ENCODE measurements around the gene BDP1. TPM values are rescaled to one million over a fixed set of nuclear protein-coding genes. Genes with fewer than 3 reads are reported as not detected.
"Not testable (repeated sequence)": the region's sequence is repeated elsewhere in the genome, so short reads cannot be mapped to it uniquely, and the experiment has no call there.

The BDP1 gene
- total RNA-seq, 2 donors from 2014 or later, result 18.6 to 22.9 TPM

DNA sequence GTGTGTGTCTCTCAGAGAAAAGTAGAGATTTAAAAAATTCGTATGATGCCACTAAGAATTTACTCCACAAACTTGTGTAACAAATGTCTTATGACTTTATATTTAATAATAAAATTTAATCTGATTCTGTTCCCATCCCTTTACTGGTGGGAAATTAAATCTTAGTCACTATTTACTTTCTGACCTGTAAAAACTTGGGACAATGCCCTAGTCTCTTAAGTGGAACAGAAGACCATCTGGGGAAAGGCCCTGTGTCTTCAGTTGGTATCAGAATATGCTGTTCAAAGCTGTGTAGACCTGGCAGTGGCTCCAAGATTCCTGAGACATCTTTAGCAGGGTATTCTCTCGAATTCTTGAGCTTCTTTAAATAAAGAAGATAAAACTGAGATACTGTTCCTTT lies 2.6 kb upstream of the BDP1 start:
- ATAC-seq, result no peak
- intact Hi-C loops (cut with DNase I, micrococcal nuclease), result no loop called here
- DNase-seq, result no peak

DNA sequence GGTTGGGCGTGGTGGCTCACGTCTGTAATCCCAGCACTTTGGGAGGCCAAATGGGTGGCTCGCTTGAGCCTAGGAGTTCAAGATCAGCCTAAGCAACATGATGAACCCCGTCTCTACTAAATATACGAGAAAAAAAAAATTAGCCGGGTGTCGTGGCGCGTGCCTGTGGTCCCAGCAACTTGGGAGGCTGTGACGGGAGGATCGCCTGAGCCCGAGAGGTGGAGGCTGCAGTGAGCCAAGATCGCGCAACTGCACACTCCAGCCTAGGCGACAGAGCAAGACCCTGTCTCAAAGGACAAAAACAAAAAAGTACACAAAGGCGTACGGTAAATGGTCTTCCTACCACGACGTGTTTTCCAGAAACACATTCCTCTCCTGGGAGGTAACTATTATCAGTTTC lies 538 bp upstream of the BDP1 start:
- no peak for DNase-seq
- intact Hi-C loops (cut with DNase I, micrococcal nuclease), result no loop called here

DNA sequence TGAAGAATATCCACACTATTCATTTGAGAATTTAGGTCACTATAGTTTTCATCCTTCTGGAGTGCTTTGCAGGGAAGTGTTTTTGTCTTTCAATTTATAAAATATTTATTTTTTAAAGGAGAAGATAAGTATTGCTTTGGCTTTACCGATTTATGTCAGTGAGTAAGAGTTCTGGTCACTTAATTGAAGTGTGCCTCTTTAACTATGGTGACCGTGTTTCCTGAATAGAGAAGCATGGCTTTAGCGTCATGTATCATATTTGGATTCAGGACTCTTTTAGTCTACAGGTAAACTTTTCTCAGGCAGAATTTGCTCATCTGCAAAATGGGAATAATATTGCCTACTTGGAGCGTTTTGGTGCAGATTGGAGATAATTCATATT lies 902 bp downstream of the BDP1 start:
- ATAC-seq, result no peak

More for the DNA sequence above, 538 bp upstream of the BDP1 start:
- ATAC-seq, result no peak

DNA sequence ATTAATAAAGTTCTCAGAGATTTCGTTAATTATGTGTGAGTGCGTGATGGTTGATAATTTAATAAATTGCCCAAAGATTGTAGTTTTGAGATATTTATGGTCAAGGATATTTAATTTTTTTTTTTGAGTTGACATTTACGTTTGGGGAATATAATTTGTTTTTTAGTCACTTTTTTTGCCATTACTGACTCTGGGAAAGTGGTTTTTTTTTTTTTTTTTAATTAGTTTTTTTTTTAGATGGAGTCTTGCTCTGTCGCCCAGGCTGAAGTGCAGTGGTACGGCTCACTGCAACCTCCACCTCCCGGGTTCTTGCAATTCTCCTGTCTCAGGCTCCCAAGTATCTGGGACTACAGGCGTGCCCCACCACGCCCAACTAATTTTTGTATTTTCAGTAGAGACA lies 1.7 kb downstream of the BDP1 start:
- intact Hi-C loops (cut with DNase I, micrococcal nuclease), result no loop called here
- no peak for ATAC-seq
- DNase-seq, result no peak

More for the DNA sequence above, 902 bp downstream of the BDP1 start:
- no peak for DNase-seq
- intact Hi-C loops (cut with DNase I, micrococcal nuclease), result no loop called here

DNA sequence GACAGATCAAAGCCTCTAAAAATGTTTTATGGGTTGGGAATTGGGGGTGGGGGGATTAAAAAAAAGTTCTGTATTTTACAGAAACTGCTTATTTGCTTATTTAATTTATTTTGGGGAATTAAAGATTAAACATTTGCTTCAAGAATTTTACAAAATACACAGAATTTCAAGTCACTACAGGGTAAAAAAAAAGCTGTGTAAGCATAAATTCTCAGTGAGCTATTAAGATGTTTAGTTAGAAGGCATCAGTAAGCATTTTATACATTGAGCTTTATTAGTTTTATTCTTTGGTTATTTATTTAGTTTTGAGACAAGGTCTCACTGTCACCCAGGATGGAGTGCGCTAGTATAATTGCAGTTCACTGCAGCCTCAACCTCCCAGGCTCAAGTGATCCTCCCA lies 5.2 kb downstream of the BDP1 start:
- ATAC-seq (no peak), DNase-seq (no peak)
- intact Hi-C loops (cut with DNase I, micrococcal nuclease), result no loop called here

DNA sequence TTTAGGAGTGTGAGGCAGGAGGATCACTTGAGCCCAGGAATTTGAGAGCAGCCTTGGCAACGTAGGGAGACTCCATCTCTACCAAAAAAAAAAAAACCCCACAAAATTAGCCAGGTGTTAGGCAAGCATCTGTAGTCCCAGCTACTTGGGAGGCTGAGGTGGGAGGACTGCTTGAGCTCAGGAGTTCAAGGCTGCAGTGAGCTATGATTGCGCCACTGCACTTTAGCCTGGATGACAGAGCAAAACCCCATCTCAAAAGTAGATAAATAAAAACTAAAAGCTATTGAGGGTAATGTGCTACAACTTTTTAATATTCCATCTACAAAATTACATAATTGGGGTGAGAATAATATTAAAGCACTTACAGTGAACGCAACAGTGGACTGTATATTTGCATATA lies 5.9 kb downstream of the BDP1 start:
- ATAC-seq (no peak), DNase-seq (no peak)
- intact Hi-C loops (cut with DNase I, micrococcal nuclease), result no loop called here

DNA sequence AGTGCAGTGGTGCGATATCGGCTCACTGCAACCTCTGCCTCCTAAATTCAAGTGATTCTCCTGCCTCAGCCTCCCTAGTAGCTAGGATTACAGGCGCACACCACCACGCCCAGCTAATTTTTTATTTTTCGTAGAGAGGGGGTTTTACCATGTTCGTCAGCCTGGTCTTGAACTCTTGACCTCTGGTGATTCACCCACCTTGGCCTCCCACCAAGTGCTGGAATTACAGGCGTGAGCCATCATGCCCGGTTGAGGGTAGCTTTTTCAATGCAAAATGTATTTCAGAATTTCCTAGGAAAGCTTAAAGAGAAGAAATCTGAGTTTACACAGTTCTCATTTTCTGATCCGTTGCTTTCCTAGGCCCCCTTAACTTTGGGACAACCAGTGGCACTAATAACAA lies 15.7 kb downstream of the BDP1 start:
- intact Hi-C loops (cut with DNase I, micrococcal nuclease), result loop anchor here in 1 of 2 donors (10.0 kb wide), 1 partner anchor 54 kb away; no protein-coding TSS in a partner anchor
- ATAC-seq (no peak), DNase-seq (no peak)

DNA sequence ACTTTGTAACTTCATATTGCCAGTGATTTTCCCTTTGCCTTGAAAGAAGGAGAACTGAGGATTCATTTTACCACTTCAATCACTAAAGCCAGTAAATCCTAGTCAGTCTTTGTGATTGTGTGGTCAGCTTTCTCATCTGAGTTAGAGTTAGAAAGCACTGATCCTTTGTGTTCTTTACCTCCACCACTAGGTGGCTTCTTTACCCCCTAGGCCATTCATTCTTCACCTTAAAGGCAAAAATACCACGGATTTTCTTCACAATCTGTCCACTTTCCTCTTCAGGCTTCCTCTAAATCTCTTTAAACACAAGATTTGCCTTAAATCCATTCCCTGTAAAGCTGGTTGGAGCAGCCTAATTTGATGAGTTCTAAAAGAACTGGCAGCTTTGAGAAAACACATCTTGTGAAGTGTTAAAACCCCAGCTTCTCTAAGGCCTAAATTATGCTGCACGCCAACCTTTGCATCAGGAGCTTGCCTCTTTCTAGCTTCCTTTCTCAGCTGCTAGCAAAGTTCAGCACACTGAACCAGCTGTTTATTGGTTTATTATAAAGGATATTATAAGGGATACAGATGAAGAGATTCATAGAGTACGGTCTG lies 20.4 kb downstream of the BDP1 start:
- intact Hi-C loops (cut with DNase I, micrococcal nuclease), result loop anchor here in 1 of 2 donors (10.0 kb wide), 1 partner anchor 49 kb away; no protein-coding TSS in a partner anchor
- ATAC-seq (peak; percentile 52), DNase-seq (no peak)

DNA sequence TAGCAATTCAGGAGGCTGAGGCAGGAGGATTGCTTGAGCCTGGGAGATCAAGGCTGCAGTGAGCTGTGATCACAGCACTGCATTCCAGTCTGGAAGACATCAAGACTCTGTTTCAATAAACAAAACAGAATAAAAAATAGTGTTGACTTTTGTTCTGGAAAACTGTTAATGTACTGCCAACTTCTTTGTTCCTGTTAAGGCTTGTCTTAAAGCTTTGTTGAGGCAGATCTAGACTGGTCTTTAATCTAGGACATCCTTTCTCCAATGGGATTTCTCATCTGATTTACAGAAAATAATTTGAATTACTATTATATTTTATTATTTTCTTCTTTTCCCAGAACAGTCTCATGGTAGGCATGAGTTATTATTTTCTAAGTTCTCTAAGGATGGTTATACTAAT lies 26.0 kb downstream of the BDP1 start:
- ATAC-seq (no peak), DNase-seq (no peak)
- intact Hi-C loops (cut with DNase I, micrococcal nuclease), result no loop called here

DNA sequence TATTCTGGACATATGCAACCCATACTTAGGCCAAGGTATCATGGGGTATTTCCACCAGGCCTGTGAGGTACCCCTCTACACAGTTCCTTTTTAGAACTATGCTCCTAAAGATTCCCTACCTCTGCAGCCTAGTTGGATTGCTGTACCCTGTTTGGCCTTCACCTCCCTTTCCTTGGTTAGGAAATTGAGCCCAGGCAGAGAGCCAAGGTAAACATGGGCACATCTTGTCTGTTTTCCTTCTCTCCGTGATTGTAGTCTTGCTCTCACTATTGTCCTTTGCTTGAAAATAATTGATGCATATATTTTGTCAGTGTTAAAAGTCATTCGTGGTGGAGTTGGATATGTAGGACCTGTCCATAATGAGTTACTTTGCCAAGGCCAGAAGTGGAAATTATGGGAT lies 26.7 kb downstream of the BDP1 start:
- intact Hi-C loops (cut with DNase I, micrococcal nuclease), result no loop called here
- ATAC-seq (peak; percentile 81), DNase-seq (peak in 1 of 2 donors; percentile 36)

DNA sequence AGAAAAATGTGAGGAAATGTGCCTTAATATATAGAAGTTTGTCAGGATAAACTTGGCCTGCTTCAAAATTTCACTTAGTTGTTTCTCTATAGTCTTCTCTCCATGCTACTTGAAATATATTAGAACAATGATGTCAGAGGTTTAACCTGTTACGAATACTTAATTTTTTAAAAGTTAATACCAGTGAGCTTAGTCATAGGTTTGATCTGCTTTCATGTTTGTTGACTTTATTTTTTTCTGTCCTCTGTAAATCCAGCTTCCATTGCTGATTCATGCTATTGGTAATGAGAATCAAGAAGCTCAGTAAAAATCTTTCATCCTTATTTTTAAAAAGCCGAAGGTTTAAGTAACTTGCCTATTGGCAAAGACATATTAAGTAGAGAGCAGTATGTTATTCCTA lies 27.9 kb downstream of the BDP1 start:
- DNase-seq (no peak), ATAC-seq (no peak)
- intact Hi-C loops (cut with DNase I, micrococcal nuclease), result no loop called here

DNA sequence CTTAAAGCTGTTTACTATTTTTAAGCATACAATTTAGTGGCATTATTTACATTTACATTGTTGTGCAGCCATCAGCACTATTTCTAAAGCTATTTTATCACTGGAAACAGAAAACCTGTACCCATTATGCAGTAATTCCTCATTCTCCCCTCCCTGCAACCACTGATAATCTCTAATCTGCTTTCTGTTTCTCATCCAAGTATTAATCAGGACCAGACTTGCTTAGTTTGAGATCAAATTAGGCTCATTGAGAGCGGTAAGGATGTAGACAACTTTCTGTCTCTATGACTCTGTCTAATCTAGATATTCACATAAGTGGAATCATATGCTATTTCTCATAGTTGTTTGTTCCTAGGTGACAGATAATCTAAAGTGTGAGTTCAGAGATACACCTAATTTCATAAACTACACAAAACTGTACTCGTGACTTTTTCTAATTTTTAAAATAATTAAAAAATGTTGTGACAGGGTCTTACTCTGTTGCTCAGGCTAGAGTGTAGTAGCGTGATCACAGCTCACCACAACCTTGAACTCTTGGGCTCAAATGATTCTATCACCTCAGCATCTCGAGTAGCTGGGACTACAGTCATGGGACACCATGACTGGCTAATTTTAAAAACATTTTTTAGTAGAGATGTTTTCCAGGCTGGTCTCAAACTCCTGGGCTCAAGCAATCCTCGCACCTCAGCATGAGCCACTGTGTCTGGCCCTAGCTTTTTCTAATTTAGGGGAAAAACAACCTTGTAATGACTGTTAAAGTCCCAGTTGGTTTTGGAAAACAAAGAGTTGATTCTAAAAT lies 37.6 kb downstream of the BDP1 start:
- ATAC-seq (no peak), DNase-seq (no peak)
- intact Hi-C loops (cut with DNase I, micrococcal nuclease), result no loop called here

DNA sequence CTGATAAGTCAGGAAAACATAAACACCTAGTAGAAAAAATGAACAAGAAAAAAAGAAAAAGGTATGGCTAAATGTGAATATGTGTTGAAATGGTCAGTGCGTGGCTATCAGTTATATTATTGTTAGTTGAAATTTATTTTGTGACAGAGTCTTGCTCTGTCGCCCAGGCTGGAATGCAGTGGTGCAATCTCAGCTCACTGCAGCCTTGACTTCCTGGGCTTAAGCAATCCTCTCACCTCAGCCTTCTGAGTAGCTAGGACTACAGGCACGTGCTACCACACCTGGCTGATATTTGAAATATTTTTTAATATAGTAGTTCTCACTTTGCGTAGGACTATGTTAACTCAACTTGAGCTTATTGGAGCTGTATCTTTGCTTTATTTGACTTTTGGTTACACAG lies 38.8 kb downstream of the BDP1 start:
- ATAC-seq; DNase-seq; intact Hi-C loops (cut with DNase I, micrococcal nuclease): not testable (repeated sequence)

DNA sequence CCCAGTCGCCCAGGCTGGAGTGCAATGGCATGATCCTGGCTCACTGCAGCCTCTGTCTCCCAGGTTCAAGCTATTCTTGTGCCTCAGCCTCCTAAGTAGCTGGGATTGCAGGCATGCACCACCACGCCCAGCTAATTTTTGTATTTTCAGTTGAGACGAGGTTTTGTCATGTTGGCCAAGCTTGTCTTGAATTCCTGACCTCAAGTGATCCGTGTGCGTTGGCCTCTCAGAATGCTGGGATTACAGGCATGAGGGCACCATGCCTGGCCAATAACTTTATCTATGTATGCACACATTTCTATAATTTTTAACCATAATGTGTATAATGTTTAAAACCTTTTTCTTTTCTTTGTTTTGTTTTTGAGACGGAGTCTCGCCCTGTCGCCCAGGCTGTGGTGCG lies 43.3 kb downstream of the BDP1 start:
- ATAC-seq; DNase-seq; intact Hi-C loops (cut with DNase I, micrococcal nuclease): not testable (repeated sequence)

DNA sequence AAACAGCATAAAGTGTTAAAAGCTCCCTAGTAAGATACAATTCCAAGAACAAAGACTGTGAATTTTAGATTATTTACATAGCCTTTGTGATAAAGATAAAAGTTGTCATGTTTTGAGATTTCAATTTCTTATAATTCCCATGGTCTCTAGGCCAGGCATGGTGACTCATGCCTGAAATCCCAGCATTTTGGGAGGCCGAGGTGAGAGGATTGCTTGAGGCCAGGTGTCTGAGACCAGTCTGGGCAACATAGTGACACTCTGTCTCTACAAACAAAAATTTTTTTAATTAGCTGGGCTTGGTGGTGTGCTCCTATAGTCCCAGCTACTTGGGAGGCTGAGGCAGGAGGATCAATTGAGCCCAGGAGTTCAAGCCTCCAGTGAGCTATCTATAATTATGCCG lies 48.1 kb downstream of the BDP1 start:
- no peak for ATAC-seq
- intact Hi-C loops (cut with DNase I, micrococcal nuclease), result no loop called here

DNA sequence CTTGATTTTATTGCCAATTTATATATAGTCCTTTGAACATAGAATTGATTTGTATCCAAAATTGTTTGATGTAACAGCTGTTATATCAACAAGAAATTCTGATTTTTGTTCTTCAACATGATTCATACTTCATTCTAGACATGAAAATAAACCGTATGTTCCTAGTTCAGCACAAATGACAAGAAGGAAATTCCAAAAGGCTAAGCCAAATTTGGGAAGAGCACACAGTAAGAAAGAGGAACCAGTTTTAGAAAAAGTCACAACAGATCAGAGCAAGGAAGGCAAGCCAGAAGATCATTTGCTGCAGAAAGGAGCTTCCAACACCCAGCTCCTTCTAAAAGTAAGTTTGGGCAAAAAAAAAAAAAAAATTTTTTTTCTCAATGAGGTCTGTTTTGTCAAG lies 66.7 kb downstream of the BDP1 start:
- no peak for DNase-seq
- intact Hi-C loops (cut with DNase I, micrococcal nuclease), result loop anchor here in 1 of 2 donors (10.0 kb wide), 1 partner anchor 47 kb away; no protein-coding TSS in a partner anchor

More for the DNA sequence above, 48.1 kb downstream of the BDP1 start:
- DNase-seq, result no peak

DNA sequence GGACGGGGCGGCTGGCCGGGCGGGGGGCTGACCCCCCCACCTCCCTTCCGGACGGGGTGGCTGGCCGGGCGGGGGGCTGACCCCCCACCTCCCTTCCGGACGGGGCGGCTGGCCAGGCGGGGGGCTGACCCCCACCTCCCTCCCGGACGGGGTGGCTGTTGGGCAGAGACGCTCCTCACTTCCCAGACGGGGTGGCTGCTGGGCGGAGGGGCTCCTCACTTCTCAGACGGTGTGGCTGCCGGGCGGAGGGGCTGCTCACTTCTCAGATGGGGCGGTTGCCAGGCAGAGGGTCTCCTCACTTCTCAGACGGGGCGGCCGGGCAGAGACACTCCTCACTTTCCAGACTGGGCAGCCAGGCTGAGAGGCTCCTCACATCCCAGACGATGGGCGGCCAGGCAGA lies 70.2 kb downstream of the BDP1 start:
- DNase-seq, ATAC-seq: not testable (repeated sequence)
- intact Hi-C loops (cut with DNase I, micrococcal nuclease), result loop anchor here in 1 of 2 donors (10.0 kb wide), 1 partner anchor 51 kb away; no protein-coding TSS in a partner anchor

More for the DNA sequence above, 66.7 kb downstream of the BDP1 start:
- no peak for ATAC-seq

DNA sequence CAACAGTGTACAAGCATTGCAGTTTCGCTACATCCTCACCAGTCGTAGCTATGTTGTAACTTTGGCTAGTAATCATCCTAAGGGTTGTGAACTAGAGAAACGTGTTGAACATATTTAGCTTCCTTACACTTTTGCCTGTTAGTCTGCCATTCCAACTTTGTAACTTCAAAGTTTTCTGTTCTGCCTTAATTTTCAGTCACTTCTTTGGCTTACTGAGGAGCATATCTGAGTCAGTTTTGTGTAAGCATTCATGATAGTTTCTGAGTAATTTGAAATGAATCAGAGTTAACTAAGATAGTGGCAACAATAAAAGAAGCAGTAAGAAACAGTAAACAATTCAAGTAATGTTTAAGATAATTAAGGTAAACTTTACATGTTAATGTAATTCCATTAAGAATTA lies 72.8 kb downstream of the BDP1 start:
- no peak for DNase-seq
- no peak for ATAC-seq
- intact Hi-C loops (cut with DNase I, micrococcal nuclease), result loop anchor here in 1 of 2 donors (10.0 kb wide), 1 partner anchor 53 kb away; no protein-coding TSS in a partner anchor

DNA sequence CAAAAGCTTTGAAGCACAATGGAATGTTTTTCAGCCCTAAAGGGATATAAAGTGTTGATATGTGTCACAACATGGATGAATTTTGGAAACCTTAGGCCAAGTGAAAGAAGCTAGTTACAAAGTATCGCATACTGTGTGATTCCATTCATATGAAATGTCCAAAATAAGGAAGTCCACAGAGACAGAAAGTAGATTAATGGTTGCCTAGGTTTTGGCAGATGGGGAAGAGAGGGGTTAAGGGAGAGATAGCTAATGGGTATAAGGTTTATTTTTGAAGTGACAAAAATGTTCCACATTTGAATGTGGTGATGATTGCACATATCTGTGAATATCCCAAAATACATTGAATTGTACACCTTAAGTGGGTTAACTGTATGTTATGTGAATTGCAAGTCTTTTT lies 74.2 kb downstream of the BDP1 start:
- DNase-seq (no peak), ATAC-seq (no peak)
- intact Hi-C loops (cut with DNase I, micrococcal nuclease), result loop anchor here in 1 of 2 donors (10.0 kb wide), 1 partner anchor 55 kb away; no protein-coding TSS in a partner anchor

DNA sequence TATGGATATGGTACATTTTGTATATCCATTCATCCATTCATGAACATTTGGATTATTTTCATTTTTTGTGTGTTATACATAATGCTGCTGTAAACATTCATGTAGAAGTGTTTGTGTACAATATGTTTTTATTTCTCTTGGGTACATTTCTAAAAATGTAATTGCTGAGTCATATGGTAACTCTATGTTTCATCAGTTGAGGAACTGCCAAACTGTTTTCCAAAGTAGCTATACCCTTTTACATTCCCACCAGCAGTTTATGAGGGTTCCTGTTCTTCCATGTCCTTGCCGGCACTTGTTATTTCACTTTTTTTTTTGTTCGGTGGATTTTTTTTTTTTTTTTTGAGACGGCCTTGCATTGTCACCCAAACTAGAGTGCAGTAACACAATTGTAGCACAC lies 77.7 kb downstream of the BDP1 start:
- no peak for DNase-seq
- intact Hi-C loops (cut with DNase I, micrococcal nuclease), result no loop called here
- no peak for ATAC-seq

Measured in left colon (tissue), 2 donors.